ENCODE measurements around the gene EIF1B. TPM values are rescaled to one million over a fixed set of nuclear protein-coding genes. Genes with fewer than 3 reads are reported as not detected.

Gene EIF1B
- total and polyA plus RNA-seq, 2 donors from 2014 or later, result 48.3 to 97.8 TPM

DNA sequence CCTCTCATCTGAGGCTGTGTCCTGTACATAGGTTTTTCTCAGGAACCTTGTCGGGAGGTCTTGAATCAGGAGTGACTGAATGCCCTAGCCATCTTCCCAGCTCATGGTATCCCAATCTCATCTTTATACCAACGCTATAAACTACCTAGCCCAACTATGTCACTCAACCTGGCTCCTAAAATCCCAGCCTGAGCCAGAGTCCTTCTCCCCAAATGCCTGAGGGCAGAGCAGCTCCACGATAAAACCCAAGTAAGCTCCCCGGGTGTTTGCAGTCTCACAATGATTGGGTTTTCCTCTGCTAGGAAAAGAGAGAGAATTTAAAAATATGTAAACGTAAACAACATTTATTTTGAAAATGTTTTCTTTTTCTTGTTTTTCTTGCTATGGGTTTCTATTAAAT is 14.4 kb downstream of the EIF1B start:
- FAIRE-seq (no peak), DNase-seq (no peak)
- Histone ChIP-seq H3K9ac (ENCODE audit: low read length in 3 of 3) (no peak overlapping the region), H3K9me3 (ENCODE audit: control insufficient read depth in 2 of 3, insufficient read depth in 1 of 3, low read length in 3 of 3) (no peaks in the 10 kb centered on the region), H3K4me1 (ENCODE audit: control insufficient read depth in 2 of 3, insufficient read depth in 2 of 3, low read depth in 1 of 3, low read length in 3 of 3) (no peaks in the 10 kb centered on the region), H3K27me3 (ENCODE audit: control insufficient read depth, insufficient read depth, low read length) (no peaks in the 10 kb centered on the region), H3K4me3 (ENCODE audit: low read length in 3 of 3) (no peak overlapping the region), H3K36me3 (ENCODE audit: control insufficient read depth in 2 of 3, insufficient read depth in 3 of 3, low read length in 3 of 3) (no peaks in the 10 kb centered on the region), H3K27ac (ENCODE audit: low read depth in 2 of 2, low read length in 2 of 2) (no peak overlapping the region)
- intact Hi-C loops (cut with DNase I), result no loop called here
- no peak for TF ChIP-seq CTCF (IDR thresholded peaks at IDR 0.05; ENCODE audit: borderline replicate concordance, extremely low read depth, insufficient read depth)

- no peaks in the 10 kb centered on the region for H3K9me3 ChIP-seq (ENCODE audit: control insufficient read depth in 2 of 3, insufficient read depth in 1 of 3, low read length in 3 of 3)
- no peak for DNase-seq
- intact Hi-C loops (cut with DNase I), result no loop called here
- no peaks in the 10 kb centered on the region for H3K27me3 ChIP-seq (ENCODE audit: control insufficient read depth, insufficient read depth, low read length)
- no peak overlapping the region for H3K4me3 ChIP-seq (ENCODE audit: low read length in 3 of 3)
- no peaks in the 10 kb centered on the region for H3K4me1 ChIP-seq (ENCODE audit: control insufficient read depth in 2 of 3, insufficient read depth in 2 of 3, low read depth in 1 of 3, low read length in 3 of 3)
- no peak for TF ChIP-seq CTCF (IDR thresholded peaks at IDR 0.05; ENCODE audit: borderline replicate concordance, extremely low read depth, insufficient read depth)
- no peak overlapping the region for H3K9ac ChIP-seq (ENCODE audit: low read length in 3 of 3)
- no peak overlapping the region for H3K27ac ChIP-seq (ENCODE audit: low read depth in 2 of 2, low read length in 2 of 2)
- H3K36me3 ChIP-seq (ENCODE audit: control insufficient read depth in 2 of 3, insufficient read depth in 3 of 3, low read length in 3 of 3), result no peaks in the 10 kb centered on the region
- FAIRE-seq, result no peak
These were observed 15.1 kb downstream of the EIF1B start for GRCh38 chr3:40324621-40325020.

- Histone ChIP-seq H3K36me3 (ENCODE audit: control insufficient read depth in 2 of 3, insufficient read depth in 3 of 3, low read length in 3 of 3) (no peaks in the 10 kb centered on the region), H3K9me3 (ENCODE audit: control insufficient read depth in 2 of 3, insufficient read depth in 1 of 3, low read length in 3 of 3) (no peaks in the 10 kb centered on the region), H3K27ac (ENCODE audit: low read depth in 2 of 2, low read length in 2 of 2) (no peak overlapping the region), H3K9ac (ENCODE audit: low read length in 3 of 3) (no peak overlapping the region), H3K4me1 (ENCODE audit: control insufficient read depth in 2 of 3, insufficient read depth in 2 of 3, low read depth in 1 of 3, low read length in 3 of 3) (no peaks in the 10 kb centered on the region), H3K4me3 (ENCODE audit: low read length in 3 of 3) (no peak overlapping the region), H3K27me3 (ENCODE audit: control insufficient read depth, insufficient read depth, low read length) (no peaks in the 10 kb centered on the region)
- DNase-seq, result no peak
- no peak for TF ChIP-seq CTCF (IDR thresholded peaks at IDR 0.05; ENCODE audit: borderline replicate concordance, extremely low read depth, insufficient read depth)
- intact Hi-C loops (cut with DNase I), result no loop called here
- FAIRE-seq, result peak; percentile 47
These were observed 16.0 kb downstream of the EIF1B start for GRCh38 chr3:40325465-40325864.

- no peaks in the 10 kb centered on the region for H3K27me3 ChIP-seq (ENCODE audit: control insufficient read depth, insufficient read depth, low read length)
- H3K4me3 ChIP-seq (ENCODE audit: low read length in 3 of 3), result no peak overlapping the region
- no peak for TF ChIP-seq CTCF (IDR thresholded peaks at IDR 0.05; ENCODE audit: borderline replicate concordance, extremely low read depth, insufficient read depth)
- H3K4me1 ChIP-seq (ENCODE audit: control insufficient read depth in 2 of 3, insufficient read depth in 2 of 3, low read depth in 1 of 3, low read length in 3 of 3), result no peaks in the 10 kb centered on the region
- FAIRE-seq, result no peak
- no peak for DNase-seq
- H3K36me3 ChIP-seq (ENCODE audit: control insufficient read depth in 2 of 3, insufficient read depth in 3 of 3, low read length in 3 of 3), result no peaks in the 10 kb centered on the region
- no peak overlapping the region for H3K27ac ChIP-seq (ENCODE audit: low read depth in 2 of 2, low read length in 2 of 2)
- H3K9ac ChIP-seq (ENCODE audit: low read length in 3 of 3), result no peak overlapping the region
- intact Hi-C loops (cut with DNase I), result no loop called here
- no peaks in the 10 kb centered on the region for H3K9me3 ChIP-seq (ENCODE audit: control insufficient read depth in 2 of 3, insufficient read depth in 1 of 3, low read length in 3 of 3)
These were observed 18.9 kb downstream of the EIF1B start for GRCh38 chr3:40328374-40328773.
